ENCODE results near the gene TC2N.
"Not testable (repeated sequence)": the region's sequence is repeated elsewhere in the genome, so short reads cannot be mapped to it uniquely, and the experiment has no call there.

Gene TC2N

DNA sequence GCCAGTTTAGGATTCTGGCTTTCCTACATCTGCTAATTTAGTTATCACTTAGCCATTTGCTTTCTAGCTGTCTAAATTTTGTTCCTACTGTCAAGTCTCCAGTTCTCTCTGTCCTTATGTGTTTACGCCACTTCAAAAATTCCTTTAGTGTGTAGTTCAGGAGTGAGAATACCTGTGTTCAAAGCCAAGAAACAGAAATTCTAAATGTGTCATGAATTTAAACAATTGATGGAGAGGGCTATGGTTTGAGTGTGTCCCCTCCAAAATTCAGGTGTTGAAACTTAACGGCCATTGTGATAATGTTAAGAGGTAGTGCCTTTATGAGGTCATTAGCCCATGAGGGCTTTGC is 124.1 kb downstream of the TC2N start:
- DNase-seq (ENCODE audit: extremely low read depth, low read depth), result no peak
- TF ChIP-seq, protein P1, sequence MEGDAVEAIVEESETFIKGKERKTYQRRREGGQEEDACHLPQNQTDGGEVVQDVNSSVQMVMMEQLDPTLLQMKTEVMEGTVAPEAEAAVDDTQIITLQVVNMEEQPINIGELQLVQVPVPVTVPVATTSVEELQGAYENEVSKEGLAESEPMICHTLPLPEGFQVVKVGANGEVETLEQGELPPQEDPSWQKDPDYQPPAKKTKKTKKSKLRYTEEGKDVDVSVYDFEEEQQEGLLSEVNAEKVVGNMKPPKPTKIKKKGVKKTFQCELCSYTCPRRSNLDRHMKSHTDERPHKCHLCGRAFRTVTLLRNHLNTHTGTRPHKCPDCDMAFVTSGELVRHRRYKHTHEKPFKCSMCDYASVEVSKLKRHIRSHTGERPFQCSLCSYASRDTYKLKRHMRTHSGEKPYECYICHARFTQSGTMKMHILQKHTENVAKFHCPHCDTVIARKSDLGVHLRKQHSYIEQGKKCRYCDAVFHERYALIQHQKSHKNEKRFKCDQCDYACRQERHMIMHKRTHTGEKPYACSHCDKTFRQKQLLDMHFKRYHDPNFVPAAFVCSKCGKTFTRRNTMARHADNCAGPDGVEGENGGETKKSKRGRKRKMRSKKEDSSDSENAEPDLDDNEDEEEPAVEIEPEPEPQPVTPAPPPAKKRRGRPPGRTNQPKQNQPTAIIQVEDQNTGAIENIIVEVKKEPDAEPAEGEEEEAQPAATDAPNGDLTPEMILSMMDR (IDR thresholded peaks at IDR 0.05; ENCODE audit: low read depth, low read length), result no peak

DNA sequence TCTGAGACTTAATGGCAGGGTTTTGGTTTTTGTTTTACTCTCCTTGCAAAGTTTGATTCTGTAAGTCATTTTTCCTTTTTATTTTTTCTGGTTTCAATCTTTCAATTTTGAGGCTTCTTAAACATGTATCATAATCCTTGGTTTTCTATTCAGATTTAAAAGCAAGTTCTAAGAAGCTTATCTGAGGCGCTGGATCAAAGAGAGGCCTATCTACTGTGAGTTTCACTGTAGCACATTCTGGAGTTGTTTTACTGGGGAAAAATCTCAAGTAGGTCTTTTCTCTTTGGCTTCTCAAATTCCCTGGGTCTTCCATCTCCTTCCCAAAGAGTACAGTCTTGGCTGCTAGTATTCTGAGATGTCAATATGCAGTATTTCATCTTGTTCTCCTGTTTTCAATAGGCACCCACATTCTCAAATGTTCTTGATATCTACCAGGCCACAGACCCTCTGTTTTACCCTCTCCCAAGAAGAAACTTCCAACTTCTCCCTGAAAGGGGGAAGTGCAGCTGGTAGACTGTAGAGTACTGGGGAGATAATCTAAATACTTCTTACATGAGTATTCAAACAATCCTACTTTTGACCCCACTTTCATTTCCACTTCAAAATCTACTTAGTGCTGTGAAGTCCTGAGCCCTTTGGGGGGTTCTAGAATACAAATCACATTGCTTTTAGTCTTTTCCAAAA is 124.6 kb downstream of the TC2N start:
- DNase-seq (ENCODE audit: extremely low read depth, low read depth), result no peak
- TF ChIP-seq, protein P1 (IDR thresholded peaks at IDR 0.05; ENCODE audit: low read depth, low read length), result no peak

DNA sequence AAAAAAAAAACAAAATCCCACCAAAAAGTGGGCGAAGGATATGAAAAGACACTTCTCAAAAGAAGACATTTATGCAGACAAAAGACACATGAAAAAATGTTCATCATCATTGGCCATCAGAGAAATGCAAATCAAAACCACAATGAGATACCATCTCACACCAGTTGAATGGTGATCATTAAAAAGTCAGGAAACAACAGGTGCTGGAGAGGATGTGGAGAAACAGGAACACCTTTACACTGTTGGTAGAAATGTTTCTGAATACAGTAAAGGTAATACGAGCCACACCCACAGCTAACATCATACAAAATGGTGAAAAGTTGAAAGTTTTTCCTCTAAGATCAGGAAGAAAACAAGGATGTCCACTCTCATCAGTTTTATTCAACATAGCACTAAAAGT is 127.5 kb downstream of the TC2N start:
- not testable (repeated sequence) for DNase-seq (ENCODE audit: extremely low read depth, low read depth)

DNA sequence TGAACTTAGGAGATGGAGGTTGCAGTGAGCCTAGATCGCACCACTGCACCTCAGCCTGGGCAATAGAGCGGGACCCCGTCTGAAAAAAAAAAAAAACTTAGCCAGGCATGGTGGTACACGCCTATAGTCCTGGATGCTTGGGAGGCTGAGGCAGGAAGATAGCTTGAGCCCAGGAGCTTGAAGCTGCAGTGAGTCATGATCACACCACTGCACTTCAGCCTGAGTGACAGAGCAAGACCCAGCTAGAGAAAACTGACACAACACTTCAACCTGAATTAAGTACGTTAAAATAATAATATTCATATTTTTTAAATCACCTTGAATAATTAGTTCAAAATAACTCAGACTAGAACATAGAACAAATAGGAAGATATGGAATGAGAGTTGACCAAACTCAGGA is 129.7 kb downstream of the TC2N start:
- DNase-seq (ENCODE audit: extremely low read depth, low read depth), result no peak
- TF ChIP-seq, protein P1 (IDR thresholded peaks at IDR 0.05; ENCODE audit: low read depth, low read length), result no peak

- no peak for DNase-seq (ENCODE audit: extremely low read depth, low read depth)
- TF ChIP-seq, protein P1 (IDR thresholded peaks at IDR 0.05; ENCODE audit: low read depth, low read length), result no peak
Measured at GRCh38 chr14:91732859-91733477, 134.4 kb downstream of the TC2N start.

DNA sequence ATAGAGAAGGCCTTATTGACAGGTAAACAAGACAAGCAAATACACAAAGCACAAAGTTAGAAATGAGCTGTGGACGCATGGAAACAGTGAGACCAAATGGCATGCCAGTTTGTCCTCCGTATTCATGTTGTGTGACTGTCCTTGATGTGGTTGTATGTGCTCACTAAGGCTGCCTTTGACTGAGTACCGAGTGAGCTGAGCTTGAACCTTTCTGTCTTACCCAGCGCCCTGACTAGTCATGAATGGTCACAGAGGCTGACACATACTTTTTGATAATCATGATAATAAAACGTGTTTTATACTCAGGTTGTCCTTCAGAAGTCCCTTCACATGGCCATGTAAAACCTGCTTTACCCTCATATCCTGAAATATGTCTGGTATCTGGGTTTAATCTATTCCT is 134.9 kb downstream of the TC2N start:
- TF ChIP-seq, protein P1 (IDR thresholded peaks at IDR 0.05; ENCODE audit: low read depth, low read length), result no peak
- DNase-seq (ENCODE audit: extremely low read depth, low read depth), result no peak

DNA sequence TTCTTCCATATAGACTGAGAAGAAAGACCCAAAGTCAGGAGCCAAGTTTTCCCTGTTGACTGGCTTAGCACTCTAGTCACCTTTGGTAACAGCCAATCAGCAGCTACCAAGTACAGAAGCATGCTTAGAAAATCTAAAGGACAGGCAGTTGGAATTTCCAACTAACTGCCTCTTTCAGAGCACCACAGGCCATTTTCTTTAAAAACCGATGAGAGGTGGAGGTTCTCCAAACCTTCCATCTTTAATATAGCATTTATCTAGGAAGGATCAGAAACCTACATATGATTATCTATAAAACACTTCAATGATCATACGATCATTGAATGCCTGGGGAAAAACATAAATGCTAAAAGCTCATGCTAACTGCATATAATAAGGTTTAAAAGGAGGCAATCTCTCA is 135.3 kb downstream of the TC2N start, which contains the start of gene CATSPERB:
Gene CATSPERB, minus strand, starts transcription at position 101 of the 400 bp plus-strand sequence. CDS start 2,607 bp downstream, outside the sequence.
- TF ChIP-seq, protein P1 (IDR thresholded peaks at IDR 0.05; ENCODE audit: low read depth, low read length), result no peak
- no peak for DNase-seq (ENCODE audit: extremely low read depth, low read depth)

- DNase-seq (ENCODE audit: extremely low read depth, low read depth), result no peak
- TF ChIP-seq, protein P1 (IDR thresholded peaks at IDR 0.05; ENCODE audit: low read depth, low read length), result no peak
Measured at GRCh38 chr14:91731018-91731417, 136.3 kb downstream of the TC2N start.

Data from AG09319 (cell line).